ENCODE measurements around the gene MORC4.
A peak's percentile ranks its signal among the peaks of the same experiment; 100 is the strongest.
"Not testable (repeated sequence)": the region's sequence is repeated elsewhere in the genome, so short reads cannot be mapped to it uniquely, and the experiment has no call there.

MORC4 gene

DNA sequence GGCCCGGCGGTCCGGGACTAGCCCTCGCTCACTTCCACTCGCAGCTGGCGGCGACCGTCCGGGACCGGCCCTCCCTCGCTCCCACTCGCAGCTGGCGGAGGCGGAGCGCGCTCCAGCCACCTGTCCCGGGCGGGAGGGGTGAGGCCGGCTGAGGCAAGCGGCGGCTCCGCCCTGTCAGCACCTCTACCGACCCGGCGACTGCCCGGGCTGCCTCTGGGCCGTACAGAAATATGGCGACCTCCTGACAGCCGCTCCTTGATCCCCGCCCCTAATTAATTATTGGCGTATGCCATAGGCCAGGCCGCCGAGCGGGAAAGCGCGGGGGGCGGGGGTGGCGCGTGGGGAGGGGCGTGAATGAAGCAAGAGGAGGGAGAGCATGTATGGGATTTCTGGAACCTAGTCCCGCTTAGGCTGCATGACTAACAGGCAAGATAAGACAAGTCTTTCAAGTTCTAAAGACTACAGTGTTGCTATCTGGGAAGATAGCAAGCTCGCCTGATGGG, at the start of gene MORC4:
Gene MORC4 (minus strand): TSS at position 200 of the 503 bp plus-strand sequence. CDS start 243 bp downstream, outside the sequence.
- peak; percentile 28 to 58 for DNase-seq (ENCODE audit: low read depth in 1 of 2, low spot score in 1 of 2)

DNA sequence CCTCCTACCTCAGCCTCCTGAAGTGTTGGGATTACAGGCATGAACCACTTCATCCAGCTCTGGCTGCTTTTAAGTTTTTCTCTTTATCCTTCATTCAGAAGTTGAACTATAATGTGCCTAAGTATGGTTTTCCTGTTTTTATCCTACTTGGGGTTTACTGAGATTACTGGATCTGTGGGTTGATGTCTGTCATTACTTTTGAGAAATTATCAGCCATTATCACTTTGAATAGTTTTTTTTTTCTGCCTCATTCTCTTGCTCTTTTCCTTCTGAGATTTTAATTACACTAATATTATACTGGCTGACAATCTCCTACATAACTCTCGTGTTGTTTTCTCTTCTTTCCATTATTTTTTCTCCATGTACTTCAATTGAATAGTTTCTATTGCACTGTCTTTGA, 47.6 kb upstream of the MORC4 start:
- no peak for DNase-seq (ENCODE audit: low read depth in 1 of 2, low spot score in 1 of 2)

DNA sequence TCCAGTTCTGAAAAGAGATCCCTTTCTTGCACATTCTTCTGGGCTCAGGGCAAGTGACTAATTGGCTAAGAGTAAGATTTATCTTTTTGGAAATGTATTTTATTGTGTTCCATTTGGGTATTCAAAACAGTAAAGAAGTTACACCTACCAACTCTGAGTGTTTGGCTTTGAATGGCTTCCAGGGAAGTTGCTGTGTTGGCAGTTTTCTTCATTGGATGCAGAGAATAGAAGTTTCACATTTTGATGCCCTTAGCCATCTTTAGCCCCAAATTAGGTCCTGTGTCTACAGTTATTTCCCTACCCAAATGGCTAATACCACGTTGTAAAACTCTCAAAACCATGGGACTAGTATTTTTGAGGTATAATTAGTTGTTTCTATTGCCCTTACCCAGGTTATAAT, 29.7 kb upstream of the MORC4 start:
- DNase-seq (ENCODE audit: low read depth in 1 of 2, low spot score in 1 of 2), result no peak

DNA sequence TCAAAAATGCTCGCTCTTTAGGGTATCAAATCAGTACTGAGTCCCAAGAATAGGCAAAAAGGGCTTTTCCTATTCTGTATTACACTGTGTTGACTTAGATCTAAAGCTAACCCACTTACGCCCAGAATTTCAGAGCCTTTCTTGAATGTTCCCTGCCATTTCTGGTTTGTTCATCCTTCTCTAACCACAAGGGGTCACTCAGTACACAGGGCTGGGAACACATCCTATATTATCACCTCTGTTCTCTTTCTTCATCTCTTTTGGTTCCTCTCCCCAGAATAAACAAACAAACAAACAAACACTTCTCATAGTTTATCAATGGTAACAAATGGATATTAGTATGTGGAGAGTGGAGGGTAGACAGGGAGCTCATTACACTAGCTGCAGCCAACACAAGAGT, 25.5 kb upstream of the MORC4 start:
- DNase-seq (ENCODE audit: low read depth in 1 of 2, low spot score in 1 of 2), result no peak

DNA sequence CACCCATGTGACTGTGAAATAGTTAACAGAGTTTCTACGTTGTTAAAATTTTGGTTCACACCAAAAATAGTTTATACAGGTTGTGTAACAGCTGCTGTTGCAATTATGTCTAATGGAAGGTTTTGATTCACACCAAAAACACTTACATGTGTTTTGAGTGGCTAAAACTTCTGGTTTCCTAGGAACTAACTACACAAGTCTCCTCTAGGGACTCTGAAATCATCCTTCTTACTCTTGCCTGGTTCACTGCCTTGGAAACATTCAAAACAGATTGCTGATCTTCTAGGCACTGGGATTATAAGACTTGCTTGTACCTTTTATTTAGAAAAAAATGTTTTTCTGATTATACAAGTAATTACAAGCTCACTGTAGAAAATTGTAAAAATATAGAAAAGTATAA, 14.9 kb upstream of the MORC4 start:
- no peak for DNase-seq (ENCODE audit: low read depth in 1 of 2, low spot score in 1 of 2)

DNA sequence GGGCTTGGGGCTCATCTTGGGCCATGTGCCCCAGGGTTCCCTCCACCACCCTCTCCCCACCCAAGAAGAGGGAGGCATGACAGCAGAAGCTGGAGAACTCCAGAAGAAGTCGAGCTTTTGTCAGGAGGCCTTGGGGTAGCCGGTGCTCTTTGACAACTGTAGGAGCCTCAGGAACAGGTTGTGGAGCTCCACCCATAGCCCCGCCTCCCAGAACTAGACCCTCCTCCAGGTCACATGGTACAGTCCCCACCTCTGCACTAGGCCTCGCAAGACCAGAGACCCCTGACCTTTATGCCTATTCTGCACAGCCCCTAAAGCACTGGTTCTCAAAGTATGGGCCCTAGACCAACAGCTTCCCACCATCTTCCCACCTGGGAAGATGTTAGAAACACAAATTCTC, 8.0 kb upstream of the MORC4 start:
- DNase-seq (ENCODE audit: low read depth in 1 of 2, low spot score in 1 of 2), result no peak

DNA sequence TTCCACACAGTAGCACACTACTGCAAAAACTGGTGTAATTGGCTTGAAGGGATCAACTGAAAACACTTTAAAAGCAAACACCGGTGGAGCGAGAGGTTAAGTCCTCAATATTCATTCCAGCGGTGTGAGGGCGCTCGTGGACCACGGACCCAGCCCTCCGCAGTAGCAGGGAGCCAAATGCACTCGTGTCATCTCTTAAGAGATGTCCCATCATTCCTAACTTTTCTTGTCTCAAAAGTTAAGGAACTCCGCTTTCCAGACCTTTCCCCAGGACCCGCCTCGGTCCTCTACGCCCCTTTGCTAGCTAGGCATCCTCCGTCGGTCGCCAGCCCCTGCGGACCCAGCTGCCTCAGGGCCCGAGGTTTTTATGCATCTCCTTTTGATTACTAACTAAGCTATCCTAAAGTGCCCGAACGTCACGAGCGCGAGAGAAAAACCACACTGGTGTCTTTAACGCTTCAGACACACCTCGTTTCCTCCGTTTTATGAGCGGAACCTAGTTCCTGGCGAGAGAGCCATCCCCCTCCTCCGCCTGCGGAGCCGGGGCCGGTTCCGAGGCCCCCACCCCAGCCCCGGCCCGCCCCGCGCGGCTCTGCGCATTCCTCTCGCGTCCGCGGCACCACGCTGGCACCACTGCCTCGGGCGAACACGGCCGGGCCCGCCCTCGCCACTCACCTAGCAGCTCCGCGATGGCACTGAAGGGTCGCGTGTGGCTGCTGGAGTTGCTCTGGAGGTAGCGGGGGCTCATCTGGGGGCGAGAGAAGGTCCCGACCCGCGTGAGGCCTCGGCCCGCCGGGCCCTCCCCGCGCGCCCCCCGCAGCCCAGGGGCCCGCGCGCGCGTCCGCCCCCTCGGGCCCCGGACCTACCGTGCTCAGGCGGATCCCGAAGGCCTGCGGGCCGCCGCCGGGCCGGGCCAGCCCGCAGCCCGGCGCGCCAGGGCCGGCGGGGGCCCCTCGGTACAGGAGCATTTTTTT, 723 bp downstream of the MORC4 start:
- peak; percentile 3 to 15 for DNase-seq (ENCODE audit: low read depth in 1 of 2, low spot score in 1 of 2)

DNA sequence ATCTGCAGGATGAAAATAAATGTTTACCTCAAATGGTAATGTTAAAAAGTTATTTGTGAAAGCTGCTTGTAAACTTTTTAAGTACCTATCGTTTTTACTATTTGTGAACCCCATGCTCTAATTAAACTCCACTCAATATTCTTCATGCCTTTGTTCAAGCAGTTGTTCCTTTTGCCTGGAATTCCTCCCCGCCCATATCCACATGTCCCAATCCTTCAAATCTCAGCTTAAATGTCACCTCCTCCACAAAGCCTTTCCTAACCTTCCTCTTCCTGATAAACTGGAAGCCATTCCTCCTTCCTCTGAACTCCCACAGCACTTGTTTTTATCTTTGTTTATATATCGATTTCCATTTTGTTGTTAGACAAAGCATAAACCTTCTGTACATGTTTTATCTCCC, 2.4 kb downstream of the MORC4 start:
- no peak for DNase-seq (ENCODE audit: low read depth in 1 of 2, low spot score in 1 of 2)

DNA sequence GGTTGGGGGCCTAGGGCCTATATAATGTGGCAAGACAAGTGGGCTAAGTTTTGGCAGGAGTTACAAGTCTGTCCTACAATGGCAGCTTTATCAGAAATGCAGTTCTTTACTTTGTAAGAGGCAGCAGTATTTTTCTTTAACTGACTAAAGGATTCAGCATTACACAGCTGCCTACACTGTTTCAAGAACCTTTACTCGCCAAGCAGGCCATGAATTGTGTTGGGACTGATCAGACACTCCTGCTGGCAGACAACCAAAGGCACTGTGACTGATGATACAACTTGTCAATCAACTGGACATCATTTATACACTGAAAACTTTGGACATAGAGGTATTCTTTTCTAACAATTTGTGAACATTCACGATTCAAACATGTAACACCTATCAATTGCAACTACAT, 4.3 kb downstream of the MORC4 start:
- DNase-seq (ENCODE audit: low read depth in 1 of 2, low spot score in 1 of 2), result no peak

DNA sequence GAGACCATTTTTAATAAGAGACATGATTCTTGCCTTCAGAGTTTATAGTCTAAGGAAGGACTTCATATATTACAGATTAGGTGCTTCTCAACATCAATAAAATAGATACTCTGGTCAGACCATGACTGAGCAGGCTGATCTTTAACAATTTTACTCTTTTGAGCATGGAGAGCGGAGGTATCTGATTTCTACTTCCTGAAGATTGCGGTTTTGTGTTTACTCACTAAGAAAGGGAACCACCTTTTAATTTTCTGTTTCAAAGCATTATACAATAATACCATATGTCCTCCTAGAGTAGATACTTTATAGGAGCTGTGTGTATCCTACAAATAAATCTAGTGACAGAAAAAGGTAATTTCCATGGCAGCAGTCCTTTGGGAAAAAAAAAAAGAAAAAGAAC, 12.5 kb downstream of the MORC4 start:
- no peak for DNase-seq (ENCODE audit: low read depth in 1 of 2, low spot score in 1 of 2)

DNA sequence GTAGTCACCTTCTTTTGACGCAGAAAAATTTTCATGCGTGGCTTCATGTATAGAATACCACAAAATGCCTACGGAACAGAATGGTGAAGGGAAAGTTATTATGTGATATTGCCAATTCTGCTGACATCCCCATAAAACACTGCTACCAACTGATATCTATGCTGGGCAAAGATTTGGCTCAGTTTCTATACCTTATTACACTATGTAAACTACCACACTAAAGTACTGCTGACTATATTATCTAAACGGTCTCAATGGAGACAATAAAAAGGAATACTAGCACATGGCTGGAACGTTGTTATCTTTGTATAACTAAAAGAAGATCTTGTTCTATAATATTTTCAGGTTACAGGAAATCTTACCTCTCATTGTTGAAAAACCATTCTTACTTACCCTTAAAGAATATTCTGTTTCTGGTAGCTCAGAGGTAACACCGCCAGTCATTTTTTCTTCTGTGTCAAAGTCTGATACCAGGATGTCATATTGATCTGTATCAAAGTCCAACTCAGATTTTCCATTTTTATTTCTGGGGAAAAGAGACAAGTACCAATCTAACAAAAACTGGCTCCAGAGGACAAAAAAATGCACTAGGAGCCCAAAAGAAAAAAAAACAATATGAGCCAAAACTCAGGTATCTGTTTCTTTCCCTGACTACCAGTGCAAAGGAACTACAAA, 18.9 kb downstream of the MORC4 start:
- no peak for DNase-seq (ENCODE audit: low read depth in 1 of 2, low spot score in 1 of 2)

DNA sequence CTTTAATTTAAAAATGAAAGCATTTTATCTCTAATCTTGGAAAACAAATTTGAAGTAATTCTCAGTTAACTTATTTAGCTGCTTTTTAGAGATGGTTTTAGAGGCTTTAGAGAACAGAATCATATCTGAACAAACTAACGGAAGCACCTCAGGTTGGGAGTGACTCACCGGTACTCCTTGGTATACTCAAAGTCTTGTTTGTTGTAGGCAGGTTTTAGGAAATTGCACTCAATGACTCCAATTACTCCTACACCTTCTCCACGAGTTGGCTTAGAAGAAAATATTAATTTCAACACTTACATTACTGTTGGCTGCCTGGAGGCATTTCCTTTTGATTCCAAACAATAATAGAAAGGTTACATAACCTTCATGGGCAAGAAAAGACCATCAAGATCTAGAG, 23.6 kb downstream of the MORC4 start:
- DNase-seq (ENCODE audit: low read depth in 1 of 2, low spot score in 1 of 2), result no peak

DNA sequence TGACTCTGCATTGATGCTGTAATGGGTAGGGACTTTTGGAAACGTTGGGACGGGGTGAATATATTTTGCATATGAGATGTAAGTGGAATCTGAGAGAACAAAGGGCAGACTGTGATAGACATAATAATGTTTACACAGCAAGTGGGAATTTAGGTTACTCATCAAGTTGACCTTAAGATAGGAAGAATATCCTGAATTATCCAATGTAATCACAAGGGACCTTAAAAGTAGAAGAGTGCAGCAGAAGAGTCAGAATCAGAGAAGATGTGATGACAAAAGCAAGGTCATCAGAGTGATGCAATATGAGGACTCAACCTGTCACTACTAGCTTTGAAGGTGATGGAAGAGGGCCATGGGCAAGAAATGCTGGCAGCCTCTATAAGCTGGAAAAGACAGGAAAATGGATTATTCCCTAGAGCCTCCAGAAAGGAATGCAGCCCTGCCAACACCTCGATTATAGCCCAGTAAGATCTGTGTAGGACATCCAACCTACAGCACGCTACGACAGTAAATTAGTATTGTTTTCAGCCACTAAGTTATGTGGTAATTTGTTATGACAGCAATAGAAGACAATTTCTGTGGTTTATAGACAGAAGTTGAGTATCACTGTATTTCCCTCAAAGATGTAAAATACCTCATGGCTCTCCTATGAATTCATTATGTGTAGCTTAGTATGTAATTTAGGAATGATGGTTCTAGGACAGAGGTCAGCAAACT, 26.4 kb downstream of the MORC4 start:
- no peak for DNase-seq (ENCODE audit: low read depth in 1 of 2, low spot score in 1 of 2)

DNA sequence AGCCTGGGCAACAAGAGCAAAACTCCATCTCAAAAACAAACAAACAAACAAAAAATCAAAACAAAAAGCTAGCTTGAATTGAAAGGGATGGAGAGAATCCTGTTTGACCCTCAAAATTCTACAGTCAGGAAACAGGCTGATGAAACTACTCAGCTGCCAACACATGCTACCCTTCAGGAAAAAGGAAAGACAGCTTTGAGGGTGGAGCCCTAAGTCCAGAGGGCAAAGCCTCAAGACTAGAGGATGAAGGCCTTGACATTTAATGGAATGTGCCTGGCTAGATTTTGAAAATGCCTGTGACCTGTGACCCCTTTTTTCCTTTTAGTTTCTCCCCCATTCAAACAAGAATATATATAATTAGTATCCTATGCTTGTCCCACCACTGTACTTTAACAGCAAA, 27.1 kb downstream of the MORC4 start:
- no peak for DNase-seq (ENCODE audit: low read depth in 1 of 2, low spot score in 1 of 2)

DNA sequence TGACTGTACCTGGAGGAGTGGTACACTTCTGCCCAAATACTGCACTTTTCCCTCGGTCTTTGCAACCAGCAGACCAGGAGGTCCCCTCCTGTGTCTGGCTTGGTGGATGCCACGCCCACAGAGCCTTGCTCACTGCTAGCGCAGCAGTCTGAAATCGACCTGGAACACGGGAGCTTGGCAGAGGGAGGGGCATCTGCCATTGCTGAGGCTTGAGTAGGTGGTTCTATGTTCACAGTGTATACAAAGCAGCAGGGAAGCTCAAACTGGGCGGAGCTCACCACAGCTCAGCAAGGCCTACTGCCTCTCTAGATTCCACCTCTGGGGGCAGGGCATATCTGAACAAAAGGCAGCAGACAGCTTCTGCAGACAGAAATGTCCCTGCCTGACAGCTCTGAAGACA, 33.5 kb downstream of the MORC4 start:
- DNase-seq (ENCODE audit: low read depth in 1 of 2, low spot score in 1 of 2), result not testable (repeated sequence)

DNA sequence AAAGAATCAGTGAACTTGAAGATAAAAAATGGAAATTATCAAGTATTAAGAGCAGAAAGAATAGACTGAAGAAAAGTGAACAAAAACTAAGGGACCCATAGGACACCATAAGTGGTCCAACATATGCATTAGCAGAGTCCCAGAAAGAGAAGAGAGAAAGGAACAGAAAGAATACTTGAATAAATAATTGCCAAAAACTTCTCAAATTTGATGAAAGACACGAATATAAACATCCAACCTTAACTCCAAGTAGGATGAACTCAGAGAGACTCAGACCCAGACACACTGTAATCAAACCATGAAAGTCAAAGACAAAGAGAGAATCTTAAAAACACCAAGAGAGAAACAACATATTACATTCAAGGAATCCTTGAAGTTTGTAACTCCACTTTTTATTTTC, 35.7 kb downstream of the MORC4 start:
- no peak for DNase-seq (ENCODE audit: low read depth in 1 of 2, low spot score in 1 of 2)

DNA sequence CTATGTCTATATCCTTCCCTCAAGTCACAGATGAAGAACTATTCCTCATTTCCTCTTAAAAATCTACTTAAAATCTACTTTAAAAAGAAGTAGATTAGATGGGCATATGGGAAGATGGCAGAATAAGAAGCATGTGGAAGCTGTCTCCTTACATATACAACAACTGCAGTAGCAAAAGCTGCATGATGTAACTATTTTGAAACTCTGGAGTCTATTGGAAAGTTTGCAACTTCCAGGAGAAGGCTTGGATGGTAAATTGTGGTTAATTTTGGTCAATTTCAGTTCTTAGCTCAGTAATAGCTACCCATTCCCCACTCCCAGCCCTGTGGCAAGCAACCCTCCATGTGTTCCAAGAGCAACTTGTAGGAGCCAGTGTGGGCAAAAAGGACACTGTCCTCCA, 36.9 kb downstream of the MORC4 start:
- DNase-seq (ENCODE audit: low read depth in 1 of 2, low spot score in 1 of 2), result no peak

DNA sequence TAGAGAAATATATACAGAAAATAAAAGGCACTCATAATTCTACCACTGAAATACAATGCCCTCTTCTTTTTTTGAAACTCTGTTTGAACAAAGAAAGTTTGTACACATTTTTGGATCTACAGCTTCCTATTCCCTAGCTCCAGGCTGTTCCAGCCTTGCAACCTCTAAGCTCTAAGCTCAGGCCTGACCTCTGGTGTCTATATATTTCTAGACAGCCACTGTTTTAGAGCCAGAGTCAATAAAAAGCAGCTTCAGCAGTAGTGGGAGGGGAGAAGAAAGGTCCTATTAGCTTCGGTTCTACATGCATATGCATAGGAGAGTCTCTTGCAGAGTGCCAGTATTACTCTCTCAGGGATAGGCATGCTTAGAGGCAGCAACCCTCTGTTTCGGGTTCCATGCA, 40.1 kb downstream of the MORC4 start:
- no peak for DNase-seq (ENCODE audit: low read depth in 1 of 2, low spot score in 1 of 2)

DNA sequence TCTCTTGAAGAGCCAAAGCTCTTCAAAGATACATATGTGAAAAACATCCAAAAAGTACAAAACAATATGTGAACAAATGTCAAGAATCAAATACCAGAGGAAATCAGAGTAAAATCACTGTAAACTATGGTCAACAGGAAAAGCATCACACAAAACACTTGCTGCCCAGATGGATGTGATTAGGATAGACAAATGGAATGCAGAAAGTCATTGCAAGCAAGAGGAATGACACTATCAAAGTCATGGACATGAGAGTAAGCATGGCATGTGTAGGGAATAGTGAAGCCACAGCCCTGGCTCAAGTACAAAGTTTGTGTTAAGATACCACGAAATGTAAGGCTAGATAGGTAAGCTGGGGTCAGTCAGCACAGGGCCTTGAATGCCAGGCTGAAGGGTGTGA, 42.2 kb downstream of the MORC4 start:
- DNase-seq (ENCODE audit: low read depth in 1 of 2, low spot score in 1 of 2), result no peak

DNA sequence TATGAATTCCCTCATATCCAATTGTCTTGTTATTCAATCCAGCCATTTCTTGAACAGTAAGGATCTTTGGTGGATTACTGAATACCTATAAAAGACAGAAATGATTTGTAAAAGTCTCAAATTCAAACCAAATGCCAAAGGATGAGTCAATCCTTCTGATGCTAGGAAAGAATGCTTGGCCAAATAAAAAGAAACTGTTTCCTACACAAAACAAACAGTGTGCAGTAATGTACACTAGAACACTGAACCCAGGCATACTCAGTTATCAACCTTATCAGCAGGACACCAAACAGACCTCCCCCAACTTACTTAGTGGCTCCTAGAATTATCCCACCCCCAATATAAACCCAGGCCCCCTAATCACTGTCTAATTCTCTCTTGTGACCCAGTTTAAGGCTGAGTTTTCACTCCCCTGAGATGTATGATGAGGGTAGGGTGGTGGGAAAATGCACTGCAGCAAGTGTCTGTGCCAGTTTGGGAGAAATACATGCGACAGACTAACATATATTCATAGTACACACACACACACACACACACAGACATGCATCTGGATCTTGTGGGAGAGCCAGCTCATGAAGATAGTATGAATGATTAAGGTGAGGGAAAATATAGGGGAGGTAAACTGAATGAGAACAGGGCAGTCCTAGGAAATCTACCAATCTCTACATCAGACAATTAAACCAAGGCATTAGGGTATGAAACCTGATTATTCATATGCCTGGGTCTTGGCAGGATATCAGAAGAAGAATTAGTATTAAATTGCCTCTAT, 44.8 kb downstream of the MORC4 start:
- no peak for DNase-seq (ENCODE audit: low read depth in 1 of 2, low spot score in 1 of 2)

DNA sequence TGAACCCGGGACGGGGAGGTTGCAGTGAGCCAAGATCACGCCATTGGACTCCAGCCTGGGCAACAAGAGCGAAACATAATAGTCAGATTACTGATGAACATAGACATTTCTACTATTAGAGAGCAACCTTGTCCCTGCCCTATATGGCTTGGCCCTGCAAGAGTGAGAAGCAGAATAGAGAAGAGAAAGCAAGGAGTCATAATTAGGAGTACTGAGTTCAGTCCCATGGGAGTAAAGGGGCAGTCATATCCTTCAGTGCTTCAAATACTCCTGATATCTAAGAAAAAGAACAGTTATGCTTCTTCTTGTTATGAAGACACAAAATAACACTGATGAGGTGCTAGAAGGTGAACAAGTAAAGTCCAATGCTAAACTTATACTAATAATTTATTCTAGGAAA, 46.0 kb downstream of the MORC4 start:
- no peak for DNase-seq (ENCODE audit: low read depth in 1 of 2, low spot score in 1 of 2)

Measured in activated CD4-positive, alpha-beta T cell treated with anti-CD3 and anti-CD28 coated beads, Interleukin-2, amount 50 U/mL, for 24 hours (primary cell).